Neural progenitor cell (in vitro differentiated cells): Measurements from ENCODE around the gene TOPBP1. TPM values are rescaled to one million over a fixed set of nuclear protein-coding genes. Genes with fewer than 3 reads are reported as not detected.
A peak's percentile ranks its signal among the peaks of the same experiment; 100 is the strongest.

Source experiments
- DNase-seq: peaks from one replicate; pipeline ENCODE4 v3.0.0-alpha.2; 2016; ENCODE audit warnings: low spot score
- H2AFZ ChIP-seq: fragments of 200-600 bp; sonication (generic); replicated peaks from 2 replicates; pipeline ENCODE4 v1.6.1; 2016; ENCODE audit warnings: antibody characterized with exemption
- H3F3A ChIP-seq: fragments of 200-600 bp; sonication (generic); 2 replicates; pipeline ENCODE4 v1.6.1; 2016; ENCODE audit warnings: antibody characterized with exemption, low read depth
- H3K27ac ChIP-seq: fragments of 200-600 bp; sonication (generic); 2 replicates; pipeline ENCODE4 v1.5.1; 2016; ENCODE audit warnings: mild to moderate bottlenecking
- H3K27me3 ChIP-seq: fragments of 200-600 bp; sonication (generic); 2 replicates; pipeline ENCODE4 v1.6.1; 2016; ENCODE audit warnings: mild to moderate bottlenecking, moderate library complexity
- H3K36me3 ChIP-seq: fragments of 200-600 bp; sonication (generic); 2 replicates; pipeline ENCODE4 v1.5.1; 2016
- H3K4me1 ChIP-seq: fragments of 200-600 bp; sonication (generic); 2 replicates; pipeline ENCODE4 v1.6.1; 2016; ENCODE audit warnings: mixed run types
- H3K4me2 ChIP-seq: fragments of 200-600 bp; sonication (generic); 2 replicates; pipeline ENCODE4 v1.6.1; 2016
- H3K4me3 ChIP-seq: fragments of 200-600 bp; sonication (generic); 2 replicates; pipeline ENCODE4 v1.5.1; 2016
- H3K79me2 ChIP-seq: fragments of 200-600 bp; sonication (generic); 2 replicates; pipeline ENCODE4 v1.6.1; 2016; ENCODE audit warnings: low read depth
- H3K9ac ChIP-seq: fragments of 200-600 bp; sonication (generic); 2 replicates; pipeline ENCODE4 v1.6.1; 2016
- H3K9me3 ChIP-seq: fragments of 200-600 bp; sonication (generic); 2 replicates; pipeline ENCODE4 v1.5.1; 2016; ENCODE audit warnings: low read depth
- H4K20me1 ChIP-seq: fragments of 200-600 bp; sonication (generic); 2 replicates; pipeline ENCODE4 v1.6.1; 2016; ENCODE audit warnings: low read depth
- H3K27ac Mint-ChIP-seq: 3 replicates; pipeline ENCODE4 v1.8.0; 2021; ENCODE audit warnings: mixed read lengths
- H3K27me3 Mint-ChIP-seq: 2 replicates; pipeline ENCODE4 v1.8.0; 2022; ENCODE audit warnings: low read depth, mild to moderate bottlenecking, inconsistent platforms, moderate library complexity, mixed read lengths; ENCODE audit not compliant: insufficient read depth
- H3K36me3 Mint-ChIP-seq: 3 replicates; pipeline ENCODE4 v1.8.0; 2021; ENCODE audit warnings: mixed read lengths
- H3K4me1 Mint-ChIP-seq: 3 replicates; pipeline ENCODE4 v1.8.0; 2021; ENCODE audit warnings: mixed read lengths
- H3K4me3 Mint-ChIP-seq: 3 replicates; pipeline ENCODE4 v1.8.0; 2021; ENCODE audit warnings: mild to moderate bottlenecking, moderate library complexity, mixed read lengths
- H3K9me3 Mint-ChIP-seq: 3 replicates; pipeline ENCODE4 v1.8.0; 2020; ENCODE audit warnings: mixed read lengths
- EZH2 ChIP-seq: fragments of 200-600 bp; sonication (generic); IDR thresholded peaks from 2 replicates; pipeline ENCODE4 v1.6.1; 2017; ENCODE audit warnings: antibody characterized with exemption, mild to moderate bottlenecking, moderate library complexity
- EZH2phosphoT487 ChIP-seq: fragments of 200-600 bp; sonication (generic); IDR thresholded peaks from 2 replicates; pipeline ENCODE4 v1.6.1; 2017; ENCODE audit warnings: antibody characterized with exemption
- total RNA-seq: library from RNA; depleted of rRNA; stranded (reverse); fragments of >200 nt; gene quantifications from 2 replicates; pipeline ENCODE4 v1.2.3, GENCODE V29; 2015; ENCODE audit warnings: low replicate concordance
- TF ChIP-seq, protein P1 (sequence below): fragments of 200-600 bp; sonication (generic); IDR thresholded peaks from 2 replicates; pipeline ENCODE4 v1.5.1; 2017; ENCODE audit warnings: antibody characterized with exemption, mild to moderate bottlenecking

TOPBP1 gene
- total RNA-seq, 1 donor from 2014 or later = 67.7 TPM

DNA sequence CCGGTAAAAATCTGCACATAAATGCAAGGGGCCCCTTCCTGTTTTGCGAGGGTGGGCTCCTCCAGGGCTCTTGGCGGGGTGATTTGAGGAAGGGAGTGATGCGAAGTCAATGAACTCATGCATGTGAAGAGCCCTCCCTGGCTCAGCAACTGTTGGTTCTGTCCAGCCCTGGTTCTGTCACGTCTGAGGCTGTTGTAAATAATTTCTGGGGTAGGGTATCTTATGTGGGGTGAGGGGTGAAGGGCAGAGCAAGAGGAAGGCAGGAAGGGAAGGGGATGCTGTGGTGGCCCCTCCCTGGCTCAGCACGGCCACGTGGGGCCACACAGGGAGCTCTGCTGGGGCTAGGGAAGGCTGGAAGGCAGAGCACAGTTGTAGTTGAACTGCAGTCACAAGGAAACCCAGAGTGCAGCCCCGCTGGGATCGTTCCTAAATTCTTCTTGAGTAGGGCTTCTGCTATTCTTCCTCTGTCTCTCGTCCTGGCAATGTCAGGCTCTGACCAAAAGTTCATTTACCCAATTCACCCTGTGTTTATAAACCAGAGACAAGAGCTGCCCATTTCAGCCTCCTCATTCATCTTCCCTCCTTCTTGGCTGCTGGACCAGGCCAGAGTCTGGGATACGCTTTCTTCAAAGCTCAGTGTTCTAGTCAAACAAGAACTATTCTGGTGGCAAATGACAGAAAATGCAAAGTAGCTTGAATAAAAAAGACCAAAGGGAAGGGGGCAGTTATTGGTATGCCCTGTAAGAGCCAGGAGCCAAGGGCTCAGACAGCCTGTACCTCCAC is 14.8 kb upstream of the TOPBP1 start:
- Histone ChIP-seq H2AFZ (no peak overlapping the region), H3K4me1 (no peaks in the 10 kb centered on the region), H3K9ac (no peak overlapping the region), H3K27ac (no peak overlapping the region), H3K9me3 (no peaks in the 10 kb centered on the region), H3F3A (peaks cover 6% of the 10 kb centered on the region), H3K4me3 (no peak overlapping the region), H3K79me2 (no peaks in the 10 kb centered on the region), H3K36me3 (no peaks in the 10 kb centered on the region), H3K27me3 (peaks cover 57% of the 10 kb centered on the region), H3K4me2 (no peak overlapping the region), H4K20me1 (no peaks in the 10 kb centered on the region)
- Mint-ChIP-seq H3K27me3 (peaks cover 29% of the 10 kb centered on the region), H3K4me1 (peaks cover 25% of the 10 kb centered on the region), H3K36me3 (no peaks in the 10 kb centered on the region), H3K9me3 (peaks cover 2% of the 10 kb centered on the region), H3K27ac (no peak overlapping the region), H3K4me3 (peak overlapping the region; percentile 61)
- TF ChIP-seq, protein P1, sequence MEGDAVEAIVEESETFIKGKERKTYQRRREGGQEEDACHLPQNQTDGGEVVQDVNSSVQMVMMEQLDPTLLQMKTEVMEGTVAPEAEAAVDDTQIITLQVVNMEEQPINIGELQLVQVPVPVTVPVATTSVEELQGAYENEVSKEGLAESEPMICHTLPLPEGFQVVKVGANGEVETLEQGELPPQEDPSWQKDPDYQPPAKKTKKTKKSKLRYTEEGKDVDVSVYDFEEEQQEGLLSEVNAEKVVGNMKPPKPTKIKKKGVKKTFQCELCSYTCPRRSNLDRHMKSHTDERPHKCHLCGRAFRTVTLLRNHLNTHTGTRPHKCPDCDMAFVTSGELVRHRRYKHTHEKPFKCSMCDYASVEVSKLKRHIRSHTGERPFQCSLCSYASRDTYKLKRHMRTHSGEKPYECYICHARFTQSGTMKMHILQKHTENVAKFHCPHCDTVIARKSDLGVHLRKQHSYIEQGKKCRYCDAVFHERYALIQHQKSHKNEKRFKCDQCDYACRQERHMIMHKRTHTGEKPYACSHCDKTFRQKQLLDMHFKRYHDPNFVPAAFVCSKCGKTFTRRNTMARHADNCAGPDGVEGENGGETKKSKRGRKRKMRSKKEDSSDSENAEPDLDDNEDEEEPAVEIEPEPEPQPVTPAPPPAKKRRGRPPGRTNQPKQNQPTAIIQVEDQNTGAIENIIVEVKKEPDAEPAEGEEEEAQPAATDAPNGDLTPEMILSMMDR = no peak
- TF ChIP-seq EZH2 = no peak
- no peak for TF ChIP-seq EZH2phosphoT487
- DNase-seq = no peak

DNA sequence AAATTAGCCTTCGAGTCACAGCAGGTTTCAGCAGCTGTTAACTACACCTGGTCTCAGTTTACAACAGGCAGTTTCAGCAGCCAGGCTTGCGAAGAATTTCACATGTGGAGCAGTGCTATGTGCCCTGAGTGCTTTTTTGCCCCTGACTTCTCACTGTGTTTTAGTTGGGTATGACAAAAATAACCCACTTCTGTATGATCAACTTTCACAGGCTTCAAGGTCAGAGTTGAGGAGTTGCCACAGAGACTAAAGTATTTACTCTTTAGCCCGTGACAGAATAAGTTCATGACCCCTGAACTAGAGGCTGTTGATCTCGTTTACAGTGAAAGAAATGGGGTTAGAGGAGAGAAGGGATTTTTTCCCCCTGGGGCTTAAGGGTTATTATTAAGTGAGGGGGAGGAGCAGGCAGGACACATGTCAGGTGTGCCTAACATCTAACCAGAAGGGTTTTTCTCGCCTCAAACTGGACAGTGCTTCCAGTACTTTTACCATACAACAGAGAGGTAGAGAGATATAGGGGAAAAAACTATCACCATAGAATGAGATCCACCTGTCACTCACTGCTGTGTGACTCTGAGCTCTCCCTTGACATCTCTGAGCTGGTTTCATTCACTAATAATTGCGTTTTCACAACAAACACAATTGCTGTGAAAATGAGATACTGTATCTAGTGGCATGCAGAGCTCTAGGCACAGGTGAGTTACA is 14.0 kb upstream of the TOPBP1 start:
- H3K27me3 ChIP-seq = peaks cover 64% of the 10 kb centered on the region
- DNase-seq = no peak
- H3K4me3 ChIP-seq = no peak overlapping the region
- H3K4me2 ChIP-seq = no peak overlapping the region
- H4K20me1 ChIP-seq = no peaks in the 10 kb centered on the region
- H3K9me3 ChIP-seq = no peaks in the 10 kb centered on the region
- no peaks in the 10 kb centered on the region for H3K4me1 ChIP-seq
- H2AFZ ChIP-seq = no peak overlapping the region
- H3K79me2 ChIP-seq = no peaks in the 10 kb centered on the region
- H3K36me3 ChIP-seq = no peaks in the 10 kb centered on the region
- H3K9ac ChIP-seq = no peak overlapping the region
- Mint-ChIP-seq H3K27me3 (peaks cover 29% of the 10 kb centered on the region), H3K4me3 (peak overlapping the region; percentile 61), H3K4me1 (peaks cover 25% of the 10 kb centered on the region), H3K9me3 (peaks cover 2% of the 10 kb centered on the region), H3K36me3 (no peaks in the 10 kb centered on the region), H3K27ac (no peak overlapping the region)
- TF ChIP-seq EZH2 = no peak
- no peak for TF ChIP-seq EZH2phosphoT487
- TF ChIP-seq, protein P1 = no peak
- peaks cover 6% of the 10 kb centered on the region for H3F3A ChIP-seq
- H3K27ac ChIP-seq = no peak overlapping the region

DNA sequence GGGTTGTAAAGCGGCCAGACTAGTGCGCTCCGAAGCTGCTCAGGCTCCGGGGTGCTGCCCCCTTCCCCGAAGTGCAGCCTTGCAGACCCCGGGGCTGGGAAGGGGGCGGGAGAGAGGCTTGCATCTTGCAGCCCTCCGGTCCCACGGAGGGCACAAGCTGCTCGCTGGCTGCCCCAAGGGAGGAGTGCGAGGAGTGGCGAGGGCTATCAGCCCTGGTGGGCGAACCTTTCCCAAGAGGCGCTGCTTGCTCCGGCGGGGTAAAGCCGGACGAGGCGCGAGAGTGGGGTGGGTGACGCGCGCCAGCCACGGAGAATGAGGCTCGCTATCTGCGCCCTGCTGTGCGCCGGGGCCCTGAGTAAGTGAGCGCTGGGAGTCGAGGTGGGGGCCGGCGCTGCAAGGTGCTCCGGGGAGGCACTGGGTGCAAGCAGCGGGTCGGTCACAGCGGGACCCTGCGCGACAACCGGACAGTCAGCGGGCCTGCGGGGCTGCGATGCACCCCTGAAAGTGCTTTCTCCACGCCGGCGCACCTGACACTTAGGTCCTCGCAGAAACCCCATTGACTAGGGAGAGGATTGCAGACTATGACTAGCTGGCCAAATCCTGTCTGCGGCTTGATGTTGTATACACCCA is 12.7 kb upstream of the TOPBP1 start:
- H3K4me1 Mint-ChIP-seq = peaks cover 25% of the 10 kb centered on the region
- TF ChIP-seq, protein P1 = peak; percentile 15
- peak; percentile 75 for TF ChIP-seq EZH2phosphoT487
- TF ChIP-seq EZH2 = peak; percentile 74
- no peak overlapping the region for H3K27ac ChIP-seq
- peak; percentile 56 for DNase-seq
- H4K20me1 ChIP-seq = no peaks in the 10 kb centered on the region
- peak overlapping the region; percentile 81 for H3K4me3 Mint-ChIP-seq
- H2AFZ ChIP-seq = peak overlapping the region; percentile 57
- no peak overlapping the region for H3K9ac ChIP-seq
- peak overlapping the region; percentile 44 for H3K4me3 ChIP-seq
- H3K9me3 ChIP-seq = no peaks in the 10 kb centered on the region
- H3K79me2 ChIP-seq = no peaks in the 10 kb centered on the region
- no peaks in the 10 kb centered on the region for H3K4me1 ChIP-seq
- peaks cover 6% of the 10 kb centered on the region for H3F3A ChIP-seq
- peak overlapping the region; percentile 79 for H3K4me2 ChIP-seq
- H3K27ac Mint-ChIP-seq = no peak overlapping the region
- peaks cover 70% of the 10 kb centered on the region for H3K27me3 ChIP-seq
- no peaks in the 10 kb centered on the region for H3K36me3 ChIP-seq
- peaks cover 27% of the 10 kb centered on the region for H3K27me3 Mint-ChIP-seq
- H3K36me3 Mint-ChIP-seq = no peaks in the 10 kb centered on the region
- H3K9me3 Mint-ChIP-seq = peaks cover 2% of the 10 kb centered on the region
